Measurements from ENCODE around the gene ACTR6.
"Not testable (repeated sequence)": the region's sequence is repeated elsewhere in the genome, so short reads cannot be mapped to it uniquely, and the experiment has no call there.

ACTR6 gene

DNA sequence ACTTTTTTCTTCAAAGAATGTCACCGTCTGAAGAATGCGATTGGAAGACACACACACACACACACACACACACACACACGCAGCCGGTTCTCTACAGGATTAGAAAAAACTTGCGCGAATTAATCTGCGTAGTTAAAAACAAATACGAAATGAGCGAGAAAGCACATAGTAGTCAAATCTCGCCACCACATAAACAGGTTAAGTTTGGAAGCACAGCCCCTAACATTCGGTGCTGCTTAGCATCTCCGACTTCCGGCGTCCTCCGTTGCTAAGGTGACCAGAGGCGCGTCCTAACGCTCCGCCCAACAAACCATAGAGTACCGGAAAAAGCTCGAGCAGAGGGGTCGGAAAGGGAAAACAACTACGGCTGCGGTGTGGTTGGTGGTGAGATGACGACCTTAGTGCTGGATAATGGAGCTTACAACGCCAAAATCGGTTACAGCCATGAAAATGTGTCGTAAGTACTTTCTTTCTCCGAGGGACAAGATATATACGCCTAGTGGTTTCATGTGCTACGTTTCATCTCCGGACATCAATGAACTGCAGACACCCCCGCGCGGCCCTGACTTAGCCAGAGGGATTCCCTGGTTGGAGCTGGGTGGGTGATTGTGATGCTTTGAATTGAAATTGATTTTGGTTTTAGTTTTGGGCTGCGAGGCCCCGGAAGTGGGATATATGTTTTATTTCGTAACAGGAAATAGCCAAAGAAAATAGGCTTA lies at the start of gene ACTR6:
ACTR6 (plus strand) TSS at position 353 of the 719 bp plus-strand sequence; CDS start at position 390, 37 bp downstream.
- peak; percentile 95 for DNase-seq

DNA sequence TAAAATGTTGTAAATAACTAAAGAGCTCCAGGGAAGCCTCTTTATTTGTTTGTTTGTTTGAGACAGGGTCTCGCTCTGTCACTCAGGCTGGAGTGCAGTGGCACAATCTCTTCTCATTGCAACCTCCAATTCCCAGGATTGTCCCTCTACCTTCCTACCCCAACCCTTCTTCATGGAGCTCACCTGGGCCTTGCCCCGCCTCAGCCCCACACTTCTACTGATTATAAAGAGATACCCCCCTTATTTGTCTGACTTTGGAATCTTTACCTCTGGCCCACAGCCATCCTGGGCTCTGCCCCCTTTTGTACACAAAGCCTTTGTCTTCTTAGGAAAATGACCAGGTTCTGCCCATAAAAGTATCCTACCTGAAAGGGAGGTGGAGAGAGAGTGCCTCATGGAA lies 48.8 kb upstream of the ACTR6 start:
- DNase-seq: no peak

DNA sequence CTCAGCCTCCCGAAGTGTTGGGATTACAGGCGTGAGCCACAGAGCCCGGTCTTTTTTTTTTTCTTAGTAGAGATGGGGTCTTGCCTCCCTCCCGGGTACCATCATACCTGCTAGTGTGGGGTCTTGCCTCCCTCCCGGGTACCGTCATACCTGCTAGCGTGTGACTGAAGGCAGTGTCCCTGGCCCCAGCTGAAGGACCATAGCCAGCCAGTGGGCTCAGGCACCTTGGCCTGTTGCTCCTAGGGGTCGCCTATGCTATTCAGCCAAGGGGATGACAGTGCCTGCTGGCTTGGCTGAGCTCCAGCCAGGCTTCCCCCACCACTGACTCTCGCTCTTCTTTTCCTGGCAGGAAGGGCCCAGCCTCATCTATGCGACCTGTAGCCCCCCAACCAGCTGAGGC lies 47.5 kb upstream of the ACTR6 start:
- no peak for DNase-seq

DNA sequence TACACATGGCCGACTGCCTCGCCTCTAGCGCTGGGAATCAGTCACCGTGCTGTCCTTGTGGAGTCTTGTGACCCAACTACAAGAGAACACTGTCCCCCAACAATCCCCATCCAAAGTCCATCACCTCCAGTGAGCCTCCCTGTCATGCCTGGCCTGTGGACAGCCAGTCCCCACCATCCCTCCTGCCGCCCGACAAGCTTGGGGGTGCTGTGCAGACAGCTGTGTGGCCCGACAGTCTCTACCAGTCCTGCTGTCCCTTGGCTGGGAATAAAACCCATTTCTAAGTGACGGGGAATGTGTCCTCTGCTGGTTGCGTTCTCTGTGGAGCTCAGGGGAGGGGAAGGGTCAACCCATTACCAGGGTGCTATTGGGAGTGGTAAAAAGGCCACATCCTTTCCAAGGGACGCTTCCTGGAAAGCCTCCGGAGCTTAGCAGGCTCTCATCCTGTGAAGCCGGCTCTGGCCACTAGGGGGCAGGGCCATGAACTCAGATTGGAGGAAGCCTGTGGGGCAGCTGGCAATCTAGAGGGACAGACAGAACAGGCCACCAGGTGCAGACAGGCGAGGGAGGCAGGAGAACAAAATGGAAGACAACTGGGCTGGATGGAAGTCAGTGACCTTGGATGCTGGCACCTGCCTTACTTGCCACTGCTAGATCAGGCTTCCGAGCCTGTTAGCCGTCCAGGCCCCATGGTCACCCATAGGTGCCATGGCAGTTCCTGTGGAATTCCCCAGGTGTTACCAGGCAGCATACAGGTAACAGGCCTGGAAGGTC lies 46.0 kb upstream of the ACTR6 start:
- DNase-seq: peak; percentile 91

DNA sequence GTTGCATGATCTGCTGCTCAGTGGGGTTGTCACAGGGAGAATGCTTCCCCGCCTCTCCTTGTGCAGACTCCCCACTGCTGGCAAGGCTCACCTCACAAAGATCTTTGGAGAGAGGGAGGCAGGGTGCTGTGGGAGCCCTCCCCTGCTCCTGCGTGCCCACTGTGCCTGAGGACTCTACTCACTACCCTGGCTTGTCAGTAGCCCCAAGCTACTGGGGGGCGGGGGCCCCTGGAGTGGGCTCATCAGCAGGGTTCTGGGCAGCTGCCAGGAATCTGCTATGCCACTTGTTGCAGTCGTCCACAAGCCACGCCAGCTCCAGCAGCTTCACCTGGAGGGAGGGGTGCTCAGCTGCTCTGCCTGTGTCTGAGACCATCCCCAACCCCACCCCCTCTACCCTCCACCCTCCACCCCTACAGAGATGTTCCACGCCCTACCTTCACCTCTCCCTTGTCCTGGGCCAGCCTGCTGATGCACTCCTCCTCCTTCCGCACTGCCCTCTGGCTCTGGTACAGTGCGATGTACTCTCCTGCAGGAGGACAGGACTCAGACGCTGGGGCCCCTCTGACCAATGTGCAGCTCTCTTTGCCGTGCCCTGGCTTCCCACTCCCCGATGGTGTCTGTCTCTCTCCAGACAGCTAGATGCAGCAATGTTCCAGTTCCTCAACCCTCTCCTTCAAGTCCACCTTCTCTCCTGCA lies 43.7 kb upstream of the ACTR6 start:
- DNase-seq: no peak

DNA sequence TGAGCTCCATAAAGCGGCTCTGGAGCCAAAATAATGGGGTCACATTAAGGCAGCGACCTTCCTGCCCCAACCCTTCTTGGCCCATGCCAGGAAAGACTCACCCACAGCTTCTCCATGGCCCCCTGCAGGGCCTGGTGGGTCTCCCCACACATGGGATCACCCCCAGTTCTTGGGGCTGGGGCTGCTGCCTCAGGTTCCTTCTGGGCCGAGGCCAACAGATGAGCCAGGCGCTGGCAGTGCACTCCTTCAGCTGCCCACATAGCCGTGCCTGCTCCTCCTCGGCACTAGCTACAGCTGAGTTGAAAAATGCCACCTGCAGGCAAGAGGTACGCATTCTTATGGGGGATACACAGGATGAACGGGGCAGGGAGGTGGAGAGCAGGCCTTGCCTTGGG lies 43.2 kb upstream of the ACTR6 start:
- DNase-seq: no peak

DNA sequence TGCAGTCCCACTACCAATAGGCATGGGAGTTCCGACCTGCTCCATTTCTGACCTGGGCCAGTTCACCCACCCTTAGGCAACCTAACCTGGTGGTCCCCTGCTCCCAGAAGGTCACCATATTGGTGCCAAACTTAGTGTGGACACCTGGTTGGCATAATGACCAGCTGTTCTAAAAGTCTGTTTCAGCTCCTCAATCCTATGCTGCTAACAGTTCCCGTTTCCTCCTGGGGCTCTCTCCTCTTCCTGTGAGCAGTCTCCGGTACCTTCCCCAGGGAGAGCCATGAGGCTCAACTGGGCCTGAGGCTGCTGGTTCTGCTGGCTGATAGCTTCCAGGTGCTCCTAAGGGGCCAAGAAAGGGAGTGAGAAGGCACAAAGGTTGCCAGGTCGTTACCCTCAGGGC lies 42.1 kb upstream of the ACTR6 start:
- no peak for DNase-seq

DNA sequence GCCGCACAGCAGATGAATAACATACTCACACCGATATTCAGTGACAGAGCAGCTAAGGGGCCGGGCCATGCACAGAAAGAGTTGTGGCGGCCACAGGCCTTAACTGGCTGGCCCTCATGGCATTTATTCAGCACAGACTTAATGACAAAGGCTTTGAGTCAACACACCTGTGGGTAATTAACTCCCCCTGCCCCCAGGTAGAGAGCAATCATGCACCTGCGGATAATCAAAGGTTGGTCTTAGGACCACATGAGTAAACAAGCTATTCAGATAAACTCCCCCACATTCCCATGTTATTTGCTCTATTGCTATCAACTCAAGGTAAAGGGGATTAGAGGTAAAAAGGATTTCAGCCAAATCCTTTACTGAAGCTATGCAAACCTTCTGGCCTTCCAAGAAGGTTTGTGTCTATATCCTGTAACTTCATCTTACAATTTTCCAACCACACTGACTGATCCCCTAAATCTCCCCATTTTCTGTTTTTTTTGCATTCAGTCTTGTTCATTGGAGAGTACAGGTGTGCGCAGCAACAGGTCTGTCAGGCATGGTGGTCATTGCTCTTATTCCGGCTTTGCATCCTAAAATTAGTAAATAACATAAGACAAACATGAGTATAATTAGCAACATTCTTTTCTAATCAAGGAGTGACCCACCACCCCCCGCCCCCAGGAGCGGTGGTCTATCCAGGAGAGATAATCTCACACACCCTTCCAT lies 41.1 kb upstream of the ACTR6 start:
- no peak for DNase-seq

DNA sequence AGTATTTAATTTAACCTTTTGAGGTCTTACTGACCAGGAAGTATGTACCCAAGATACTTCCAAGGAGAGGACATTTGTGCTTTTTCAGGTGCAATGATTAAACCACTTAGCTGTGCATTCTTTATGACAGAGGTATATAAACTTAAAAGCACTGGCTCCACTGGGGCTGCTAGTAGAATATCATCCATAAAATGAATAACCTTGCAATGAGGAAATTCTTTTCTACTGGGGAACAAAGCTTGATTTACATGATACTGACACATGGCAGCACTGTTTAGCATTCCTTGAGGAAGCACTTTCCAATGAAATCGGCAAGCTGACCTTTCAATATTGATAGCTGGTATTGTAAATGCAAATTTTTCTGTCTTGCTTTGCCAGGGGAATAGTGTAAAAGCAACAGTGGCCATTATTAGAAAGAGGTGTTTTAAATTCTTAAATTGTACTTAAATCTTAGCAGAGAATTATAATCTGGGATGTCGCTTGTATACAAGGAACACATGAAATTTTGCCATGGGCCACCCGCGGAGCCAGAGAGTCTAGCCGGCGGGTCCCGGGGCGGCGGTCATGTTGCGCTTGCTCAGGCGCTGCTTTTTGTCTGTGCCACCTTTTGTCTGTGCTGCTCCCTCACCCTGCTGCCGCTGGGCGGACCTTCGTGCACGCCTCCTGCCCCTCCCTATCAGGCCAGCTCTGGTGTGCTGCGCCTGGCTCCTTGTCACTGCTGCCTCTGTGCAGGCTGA lies 37.0 kb upstream of the ACTR6 start:
- peak; percentile 82 for DNase-seq

DNA sequence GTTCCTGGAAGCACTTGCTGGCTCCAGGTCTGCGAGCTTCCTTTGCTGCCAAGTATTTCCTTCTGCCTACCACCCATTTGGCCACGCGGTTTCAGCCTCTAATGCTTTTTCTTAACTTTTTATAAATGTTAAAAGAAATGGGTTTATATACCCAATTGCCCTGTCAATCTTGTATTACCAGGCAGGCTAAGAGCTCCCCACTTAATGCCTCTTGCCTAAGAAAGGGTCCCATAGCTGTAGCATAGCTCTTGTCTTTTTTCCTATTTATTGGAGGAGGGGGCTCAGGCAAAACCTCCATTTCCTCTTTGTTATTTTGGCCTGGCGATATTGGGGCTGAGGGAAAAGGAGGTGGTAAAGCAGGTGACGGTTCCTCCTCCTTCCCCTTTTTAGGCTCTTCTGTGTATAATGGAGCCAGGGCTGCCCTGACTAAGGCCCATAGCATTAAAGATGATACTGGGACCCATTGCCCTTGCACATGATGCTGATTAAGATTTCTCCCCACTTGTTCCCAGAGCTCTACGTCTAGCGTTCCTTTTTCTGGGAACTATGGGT lies 36.4 kb upstream of the ACTR6 start:
- no peak for DNase-seq

DNA sequence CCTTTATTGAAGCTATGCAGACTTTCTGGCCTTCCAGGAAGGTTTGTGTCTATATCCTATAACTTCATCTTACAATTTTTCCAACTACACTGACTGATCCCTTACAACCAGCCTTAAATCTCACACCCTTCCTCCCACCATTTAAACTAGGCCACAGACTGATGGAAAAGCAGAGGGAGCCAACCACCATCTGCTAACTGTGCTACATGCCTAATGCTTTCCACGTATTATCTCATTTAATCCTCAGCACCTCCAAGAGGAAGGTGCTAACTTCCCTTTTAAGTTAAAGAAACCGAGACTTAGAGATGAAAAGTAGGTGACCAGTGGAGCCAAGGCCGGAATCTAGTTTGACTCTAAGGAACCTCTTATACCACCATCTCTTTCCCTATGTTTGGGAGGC lies 35.3 kb upstream of the ACTR6 start:
- DNase-seq: no peak

DNA sequence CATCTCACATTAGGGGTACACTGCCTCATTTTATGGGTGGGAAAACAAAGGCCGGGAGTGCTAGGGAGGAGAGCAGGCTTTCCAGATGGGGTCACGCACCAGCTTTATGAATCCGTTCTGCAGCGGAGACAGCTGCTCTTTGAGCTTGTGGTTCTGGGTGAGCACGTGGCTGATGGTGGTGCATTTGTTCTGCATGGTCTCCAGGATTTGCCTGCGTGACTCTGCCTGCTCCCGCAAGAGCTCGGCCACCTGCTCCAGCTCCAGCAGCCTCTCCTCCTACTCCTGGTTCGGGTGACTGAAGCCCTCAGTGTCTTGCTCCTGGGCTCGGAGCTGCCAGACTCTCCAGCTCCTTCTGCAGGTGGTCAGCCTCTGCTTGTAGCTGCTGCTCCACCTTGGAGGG lies 34.4 kb upstream of the ACTR6 start:
- no peak for DNase-seq

DNA sequence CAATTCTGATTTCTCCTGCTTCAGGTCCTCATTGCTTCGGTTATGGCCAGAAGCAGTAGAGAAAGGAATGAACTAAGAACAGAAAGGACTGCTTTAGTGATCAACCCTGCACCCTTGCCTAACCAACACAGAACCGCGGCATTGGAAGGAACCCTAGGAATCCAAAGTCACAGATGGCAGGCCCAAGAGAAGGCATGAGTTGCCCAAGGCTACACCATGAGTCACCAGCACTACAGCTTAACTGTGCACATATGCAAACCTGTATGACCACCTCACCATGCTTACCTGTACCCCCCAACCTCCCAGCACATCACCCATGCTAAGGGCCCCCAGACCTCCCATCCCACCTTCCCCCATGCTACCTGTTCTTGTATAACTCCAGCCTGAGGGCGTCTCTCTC lies 32.1 kb upstream of the ACTR6 start:
- no peak for DNase-seq

DNA sequence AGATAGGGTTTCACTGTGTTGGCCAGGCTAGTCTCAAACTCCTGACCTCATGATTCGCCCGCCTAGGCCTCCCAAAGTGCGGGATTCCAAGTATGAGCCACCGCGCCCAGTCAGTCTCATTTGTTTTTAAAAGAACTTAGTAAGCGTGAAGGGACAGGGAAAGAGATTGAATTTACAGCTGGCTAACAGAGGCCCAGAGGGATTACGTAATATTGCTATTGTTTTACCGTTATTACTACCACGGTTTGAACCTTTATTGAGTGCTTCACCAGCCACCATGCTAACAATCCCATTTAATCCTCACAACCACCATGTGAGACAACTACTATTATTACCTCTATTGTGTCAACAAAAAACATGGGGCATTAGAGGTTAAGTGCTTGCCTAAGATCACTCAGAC lies 31.3 kb upstream of the ACTR6 start:
- no peak for DNase-seq

DNA sequence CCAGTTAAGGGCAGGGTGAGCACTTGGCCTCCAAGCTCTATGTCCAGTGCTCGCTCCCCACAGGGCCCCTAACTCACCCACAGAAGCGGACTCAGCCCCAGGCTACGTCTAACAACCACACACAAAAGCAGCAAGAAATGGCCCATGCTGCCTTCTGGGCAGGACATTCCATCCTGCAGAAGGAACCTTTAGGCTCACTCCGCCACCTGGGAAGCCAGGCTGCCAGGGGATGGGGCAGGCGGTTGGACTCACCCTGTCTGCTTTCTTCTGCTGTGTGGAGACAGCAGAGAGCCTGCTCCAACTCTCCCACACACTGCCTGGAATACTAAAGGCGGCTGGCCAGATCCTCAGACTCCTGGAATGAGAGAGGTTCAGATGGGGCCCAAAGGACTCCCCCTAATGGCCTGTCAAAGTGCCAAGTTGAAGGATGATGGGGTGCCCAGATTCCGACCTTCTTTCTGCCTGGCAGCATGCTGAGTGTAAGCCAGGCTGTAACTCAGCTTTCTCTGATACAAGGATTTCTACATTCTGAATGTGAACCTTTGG lies 30.2 kb upstream of the ACTR6 start:
- no peak for DNase-seq

DNA sequence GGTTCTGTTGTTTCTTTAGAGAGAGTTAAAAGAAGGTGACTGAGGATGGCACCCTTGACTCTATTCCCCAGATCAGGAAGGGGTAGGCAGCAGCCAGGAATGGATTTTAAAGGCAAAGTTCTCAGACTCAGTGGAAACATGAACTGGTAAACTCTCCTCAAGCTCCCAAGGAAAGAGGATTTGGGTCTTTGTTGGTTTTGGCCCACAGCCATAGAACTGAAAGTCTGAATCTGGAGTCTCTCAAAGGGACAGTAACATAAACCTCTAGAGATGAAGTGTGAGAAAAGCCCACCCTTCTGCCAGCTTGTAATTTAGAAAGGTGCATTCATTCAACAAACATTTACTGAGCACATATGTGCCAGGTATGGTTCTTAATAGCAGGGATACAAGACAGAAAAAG lies 29.4 kb upstream of the ACTR6 start:
- DNase-seq: no peak

DNA sequence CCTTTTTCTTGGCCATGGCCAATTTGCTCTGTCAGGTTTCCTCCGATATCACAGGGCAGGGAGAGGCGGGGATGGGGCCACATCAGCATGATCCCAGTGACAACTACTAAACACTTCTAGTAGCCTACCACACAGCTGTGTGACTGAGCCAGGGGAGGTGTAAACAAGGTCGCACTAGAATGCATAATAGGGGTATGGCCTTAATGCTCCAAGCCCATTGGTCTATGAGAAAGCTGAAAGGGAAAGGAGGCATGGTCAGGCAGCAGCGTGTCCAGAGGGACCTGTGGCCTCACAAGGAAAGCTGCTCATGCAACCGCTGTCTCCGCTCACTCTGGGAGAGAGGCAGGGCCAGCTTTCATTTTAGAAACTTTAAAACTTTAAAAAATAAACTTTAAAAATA lies 27.5 kb upstream of the ACTR6 start:
- no peak for DNase-seq

DNA sequence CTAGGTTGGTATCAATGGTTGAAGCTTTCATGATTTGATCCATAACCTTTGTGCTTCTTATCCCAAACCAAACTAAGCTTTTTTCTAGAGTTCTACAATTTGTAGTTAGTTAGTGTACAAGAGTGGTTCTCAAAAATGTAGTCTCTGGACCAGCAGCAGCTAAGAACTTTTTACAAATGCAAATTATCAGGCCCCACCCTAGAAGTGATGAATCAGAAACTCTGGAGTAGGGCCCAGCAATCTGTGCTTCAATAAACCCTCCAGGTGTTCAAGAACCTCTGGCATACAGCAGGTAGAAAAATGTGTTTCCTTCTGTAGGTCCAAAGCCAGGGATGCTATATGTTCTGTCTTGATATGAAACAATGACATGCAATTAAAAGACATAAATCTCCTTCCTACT lies 26.1 kb upstream of the ACTR6 start:
- DNase-seq: no peak

DNA sequence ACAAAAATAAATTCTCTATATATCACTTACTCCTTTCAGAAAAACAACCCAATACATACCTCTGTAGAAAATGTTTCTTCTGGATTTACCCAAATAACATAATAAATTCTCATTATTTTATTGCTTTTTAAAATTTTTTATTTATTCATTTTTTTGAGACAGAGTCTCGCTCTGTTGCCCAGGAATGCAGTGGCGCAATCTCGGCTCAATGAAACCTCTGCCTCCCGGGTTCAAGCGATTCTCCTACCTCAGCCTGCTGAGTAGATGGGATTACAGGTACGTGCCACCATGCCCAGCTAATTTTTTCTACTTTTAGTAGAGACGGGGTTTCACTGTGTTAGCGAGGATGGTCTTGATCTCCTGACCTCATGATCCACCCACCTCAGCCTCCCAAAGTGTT lies 24.1 kb upstream of the ACTR6 start:
- not testable (repeated sequence) for DNase-seq

DNA sequence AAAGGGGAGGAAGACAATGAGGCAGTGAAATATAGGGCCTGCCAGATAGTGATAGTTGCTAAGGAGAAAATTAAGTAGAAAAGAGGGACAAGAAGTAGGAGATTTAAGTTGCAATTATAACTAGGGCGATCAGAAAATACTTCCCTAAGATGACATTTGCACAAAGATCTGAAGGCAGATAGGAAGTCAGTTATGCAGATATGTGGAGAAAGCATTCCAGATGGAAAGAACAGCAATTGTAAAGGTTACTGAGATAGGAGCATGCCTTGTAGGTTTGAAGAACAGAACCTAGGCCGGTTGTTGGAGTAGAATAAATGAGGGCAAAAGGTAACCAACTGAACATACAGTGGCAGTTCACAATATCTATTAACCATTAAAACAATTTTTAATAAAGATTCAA lies 21.4 kb upstream of the ACTR6 start:
- no peak for DNase-seq

DNA sequence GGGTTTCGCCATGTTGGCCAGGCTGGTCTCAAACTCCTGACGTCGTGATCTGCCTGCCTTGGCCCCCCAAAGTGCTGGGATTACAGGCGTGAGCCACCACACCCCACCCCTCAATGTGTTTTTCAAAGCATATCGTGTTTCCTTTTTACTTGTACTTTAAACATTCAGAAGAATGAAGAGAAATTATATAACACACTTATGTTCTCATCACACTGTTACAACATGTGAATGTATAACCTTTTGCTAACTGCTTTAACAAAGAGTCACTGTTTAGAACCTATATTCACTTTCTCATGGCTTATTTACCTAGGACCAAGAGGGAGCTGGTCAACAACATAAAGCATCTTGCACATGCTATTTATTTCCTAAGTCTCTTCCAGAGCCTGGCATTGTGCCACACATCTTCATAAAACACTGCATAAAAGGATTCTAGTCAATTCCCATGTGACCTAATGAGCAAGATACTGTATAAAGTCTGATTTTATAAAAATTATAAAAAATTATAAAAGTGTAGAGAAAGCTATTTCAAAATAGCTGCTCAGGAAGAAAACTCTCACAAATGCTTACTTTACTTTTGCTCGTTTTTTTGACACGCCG lies 16.0 kb upstream of the ACTR6 start:
- no peak for DNase-seq

All from activated CD8-positive, alpha-beta memory T cell treated with anti-CD3 and anti-CD28 coated beads, Interleukin-2, amount 50 U/mL, for 48 hours (primary cell).